Caco-2 (cell line): ENCODE data around the gene IRAK1. TPM values are rescaled to one million over a fixed set of nuclear protein-coding genes. Genes with fewer than 3 reads are reported as not detected.

Experiments used
- BruUV-seq: library from RNA; stranded (reverse); fragments of 400-500 nt; replicated peaks from 2 replicates; lab custom pipeline; 2021; lab: Mats Ljungman, UMichigan
- CTCF ChIA-PET: fragments of 300-600 bp; sonication (Branson Sonifier 250); formaldehyde crosslinking; loops from one replicate; lab custom pipeline; 2022; ENCODE audit warnings: antibody characterized with exemption; lab: Charles Lee
- POLR2A ChIA-PET: fragments of 300-600 bp; sonication (Branson Sonifier 250); formaldehyde crosslinking; loops from one replicate; lab custom pipeline; 2022; ENCODE audit warnings: antibody characterized with exemption; lab: Charles Lee
- DNase-seq, 2 experiments: peaks; one replicate each; pipeline versions ENCODE4 v3.0.0 to v3.0.0-alpha.2; 2020 to 2022
- H3K27me3 ChIP-seq: replicated peaks from 2 replicates; pipeline ENCODE4 v1.6.0; 2011; ENCODE audit warnings: low read length; ENCODE audit not compliant: control insufficient read depth, insufficient read depth
- H3K36me3 ChIP-seq: 2 replicates; pipeline ENCODE4 v1.5.1; 2011; ENCODE audit warnings: low read length; ENCODE audit not compliant: control insufficient read depth, insufficient read depth
- H3K4me1 ChIP-seq: fragments of 250-450 bp; sonication (Bioruptor Pico); 2 replicates; pipeline ENCODE4 v1.5.1; 2020; ENCODE audit warnings: mild to moderate bottlenecking
- H3K4me3 ChIP-seq: 2 replicates; pipeline ENCODE4 v1.5.1; 2011; ENCODE audit warnings: low read depth, mild to moderate bottlenecking, control low read depth, low read length
- H3K9me3 ChIP-seq: fragments of 250-450 bp; sonication (Bioruptor Pico); 2 replicates; pipeline ENCODE4 v1.5.1; 2020; ENCODE audit warnings: mild to moderate bottlenecking, moderate library complexity
- H3K27ac Mint-ChIP-seq: one replicate; pipeline ENCODE4 v1.8.0; 2022; ENCODE audit warnings: mixed read lengths; ENCODE audit not compliant: unreplicated experiment
- H3K27me3 Mint-ChIP-seq: one replicate; pipeline ENCODE4 v1.8.0; 2022; ENCODE audit warnings: mixed read lengths; ENCODE audit not compliant: insufficient read depth, unreplicated experiment
- H3K36me3 Mint-ChIP-seq: one replicate; pipeline ENCODE4 v1.8.0; 2022; ENCODE audit warnings: mild to moderate bottlenecking, mixed read lengths; ENCODE audit not compliant: insufficient read depth, unreplicated experiment
- H3K4me1 Mint-ChIP-seq: one replicate; pipeline ENCODE4 v1.8.0; 2022; ENCODE audit warnings: low read depth, mixed read lengths; ENCODE audit not compliant: unreplicated experiment
- H3K4me3 Mint-ChIP-seq: one replicate; pipeline ENCODE4 v1.8.0; 2022; ENCODE audit warnings: mild to moderate bottlenecking, moderate library complexity, mixed read lengths; ENCODE audit not compliant: unreplicated experiment
- H3K9me3 Mint-ChIP-seq: one replicate; pipeline ENCODE4 v1.8.0; 2022; ENCODE audit warnings: mixed read lengths; ENCODE audit not compliant: unreplicated experiment
- CTCF ChIP-seq, 2 experiments: fragments of 200-600 bp in 1 of 2; IDR thresholded peaks; 1 replicate in 1 of 2; 2 replicates in 1 of 2; pipeline versions ENCODE4 v1.5.1 to v1.8.0; 2011 to 2022; ENCODE audit warnings: antibody characterized with exemption in 1 of 2, control low read depth in 1 of 2, inconsistent platforms in 1 of 2, low read depth in 1 of 2, low read length in 1 of 2, mild to moderate bottlenecking in 1 of 2, moderate library complexity in 1 of 2; ENCODE audit not compliant: insufficient read depth in 1 of 2, severe bottlenecking in 1 of 2, unreplicated experiment in 1 of 2
- intact Hi-C: fragments of 100-400 bp; cut with micrococcal nuclease; formaldehyde crosslinking; loops from one replicate; pipeline ENCODE4 v1.10.0; 2022; ENCODE audit not compliant: unreplicated experiment
- total RNA-seq: library from RNA; stranded (reverse); gene quantifications from 2 replicates; pipeline ENCODE4 v1.2.3, GENCODE V29; 2022

The IRAK1 gene
- total RNA-seq, 1 experiment from 2014 or later = 119 TPM

- Mint-ChIP-seq H3K9me3 (no peaks in the 10 kb centered on the region), H3K4me3 (no peak overlapping the region), H3K4me1 (no peaks in the 10 kb centered on the region), H3K27me3 (no peaks in the 10 kb centered on the region), H3K36me3 (peaks cover 23% of the 10 kb centered on the region), H3K27ac (no peak overlapping the region)
- no peaks in the 10 kb centered on the region for H3K9me3 ChIP-seq
- POLR2A ChIA-PET = interaction anchor here (0.8 kb wide), 1 partner anchor 50 kb away, joined by 3 read pairs; no protein-coding TSS in a partner anchor
- no peaks in the 10 kb centered on the region for H3K36me3 ChIP-seq
- H3K27me3 ChIP-seq = no peaks in the 10 kb centered on the region
- no peak overlapping the region for H3K4me3 ChIP-seq
- no peak for DNase-seq
- H3K4me1 ChIP-seq = no peaks in the 10 kb centered on the region
- CTCF ChIA-PET = no interaction called here
- no TSS peak for BruUV-seq
- no peak for TF ChIP-seq CTCF (IDR thresholded peaks at IDR 0.05; ENCODE audit: insufficient read depth in 1 of 2, low read depth in 1 of 2, low read length in 1 of 2, severe bottlenecking in 1 of 2, unreplicated experiment in 1 of 2)
- intact Hi-C loops = no loop called here
Observed at GRCh38 chrX:154021131-154021611, 1.5 kb upstream of the IRAK1 start.

GRCh38 chrX:154020536-154021115, 924 bp upstream of the IRAK1 start:
- no peaks in the 10 kb centered on the region for H3K9me3 Mint-ChIP-seq
- TF ChIP-seq CTCF (IDR thresholded peaks at IDR 0.05; ENCODE audit: insufficient read depth in 1 of 2, low read depth in 1 of 2, low read length in 1 of 2, severe bottlenecking in 1 of 2, unreplicated experiment in 1 of 2) = no peak
- Histone ChIP-seq H3K36me3 (no peaks in the 10 kb centered on the region), H3K4me3 (peak overlapping the region; percentile 55), H3K9me3 (no peaks in the 10 kb centered on the region), H3K27me3 (no peaks in the 10 kb centered on the region), H3K4me1 (no peaks in the 10 kb centered on the region)
- DNase-seq = no peak
- CTCF ChIA-PET = no interaction called here
- H3K4me1 Mint-ChIP-seq = no peaks in the 10 kb centered on the region
- POLR2A ChIA-PET = interaction anchor here (0.5 to 0.7 kb wide), 2 partner anchors 49 to 51 kb away, joined by 3 read pairs; no protein-coding TSS in a partner anchor
- TSS peak; percentile 54 for BruUV-seq
- no peaks in the 10 kb centered on the region for H3K27me3 Mint-ChIP-seq
- peaks cover 28% of the 10 kb centered on the region for H3K36me3 Mint-ChIP-seq
- intact Hi-C loops = no loop called here
- peak overlapping the region; percentile 90 for H3K27ac Mint-ChIP-seq
- H3K4me3 Mint-ChIP-seq = peak overlapping the region; percentile 87

- H3K27ac Mint-ChIP-seq = peak overlapping the region; percentile 81
- Histone ChIP-seq H3K36me3 (no peaks in the 10 kb centered on the region), H3K9me3 (no peaks in the 10 kb centered on the region), H3K4me1 (no peaks in the 10 kb centered on the region), H3K4me3 (peak overlapping the region; percentile 63), H3K27me3 (no peaks in the 10 kb centered on the region)
- intact Hi-C loops = no loop called here
- no peak for TF ChIP-seq CTCF (IDR thresholded peaks at IDR 0.05; ENCODE audit: insufficient read depth in 1 of 2, low read depth in 1 of 2, low read length in 1 of 2, severe bottlenecking in 1 of 2, unreplicated experiment in 1 of 2)
- H3K4me3 Mint-ChIP-seq = peak overlapping the region; percentile 79
- peaks cover 29% of the 10 kb centered on the region for H3K36me3 Mint-ChIP-seq
- no TSS peak for BruUV-seq
- CTCF ChIA-PET = no interaction called here
- no peak for DNase-seq
- H3K27me3 Mint-ChIP-seq = no peaks in the 10 kb centered on the region
- H3K9me3 Mint-ChIP-seq = no peaks in the 10 kb centered on the region
- no peaks in the 10 kb centered on the region for H3K4me1 Mint-ChIP-seq
- POLR2A ChIA-PET = no interaction called here
Observed at GRCh38 chrX:154019061-154019621, 561 bp downstream of the IRAK1 start.
